Prostate gland (tissue), 2 donors: Measurements from ENCODE around the gene DAP. TPM values are rescaled to one million over a fixed set of nuclear protein-coding genes. Genes with fewer than 3 reads are reported as not detected.

Experiments used
- DNase-seq: peaks from one replicate; pipeline ENCODE4 v3.0.0-alpha.2; 2019; ENCODE audit warnings: low spot score
- H3K27ac ChIP-seq, 2 donors: fragments of 200-600 bp; sonication (generic); 2 replicates each; pipeline ENCODE4 v1.5.1; 2017 to 2019
- H3K27me3 ChIP-seq: fragments of 200-600 bp; sonication (generic); replicated peaks from 2 replicates; pipeline ENCODE4 v1.5.1; 2019; ENCODE audit not compliant: insufficient read depth
- H3K36me3 ChIP-seq, 2 donors: fragments of 200-600 bp; sonication (generic); 1 replicate in 1 of 2; 2 replicates in 1 of 2; pipeline versions ENCODE4 v1.5.1 to v1.8.1; 2017 to 2019
- H3K4me1 ChIP-seq: fragments of 200-600 bp; sonication (generic); replicated peaks from 2 replicates; pipeline ENCODE4 v1.5.1; 2019
- H3K4me3 ChIP-seq, 2 donors: fragments of 200-600 bp; sonication (generic); 2 replicates each; pipeline ENCODE4 v1.5.1; 2017 to 2019
- H3K9me3 ChIP-seq: fragments of 200-600 bp; sonication (generic); 2 replicates; pipeline ENCODE4 v1.5.1; 2017
- POLR2A ChIP-seq: fragments of 450-650 bp; IDR thresholded peaks from one replicate; pipeline ENCODE4 v1.6.1; 2016; ENCODE audit warnings: antibody characterized with exemption, mild to moderate bottlenecking
- POLR2AphosphoS5 ChIP-seq: sonication (generic); formaldehyde crosslinking; IDR thresholded peaks from one replicate; pipeline ENCODE4 v1.6.1; 2017; ENCODE audit warnings: antibody characterized with exemption
- WGBS: methylation state at CpG from one replicate; pipeline ENCODE4 v1.1.5; 2018; 5-methylcytosine and 5-hydroxymethylcytosine counted together
- intact Hi-C: fragments of 100-400 bp; cut with DNase I; formaldehyde crosslinking; loops from one replicate; pipeline ENCODE4 v1.14.2; 2022
- total RNA-seq, 2 donors: library from RNA; depleted of rRNA; stranded (reverse); fragments of >200 nt; gene quantifications; one replicate each; pipeline ENCODE4 v1.1.0, GENCODE V29; 2016
- TF ChIP-seq, protein P1 (sequence below), 4 experiments: fragments of 200-600 bp in 2 of 4; fragments of 450-650 bp in 2 of 4; sonication (generic) in 2 of 4; IDR thresholded peaks; 1 replicate in 3 of 4; 2 replicates in 1 of 4; pipeline ENCODE4 v1.5.1; 2016 to 2019; ENCODE audit warnings: antibody characterized with exemption in 4 of 4, mild to moderate bottlenecking in 2 of 4, moderate library complexity in 2 of 4

Gene DAP
- total RNA-seq, 2 donors from 2014 or later: 86.2 to 111 TPM

DNA sequence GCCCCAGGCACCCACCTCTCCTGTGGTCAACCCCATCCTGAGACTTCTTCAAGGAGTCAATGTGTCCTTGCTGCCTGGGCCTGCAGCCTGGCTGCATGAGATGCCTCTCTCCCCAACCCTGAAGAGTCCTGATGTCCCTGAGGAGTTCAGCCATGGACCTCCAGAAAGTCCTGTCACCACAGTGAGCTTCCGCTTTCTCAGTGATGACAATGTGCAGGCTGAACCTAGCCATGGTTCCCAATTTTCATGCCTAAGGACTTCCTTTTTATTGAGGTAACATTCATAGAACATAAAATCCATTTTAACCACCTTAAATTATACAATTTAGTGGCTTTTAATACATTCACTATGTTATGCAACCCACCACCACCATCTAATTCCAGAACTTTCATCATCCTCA is 29.1 kb downstream of the DAP start:
- Histone ChIP-seq H3K4me1 (peaks cover 4% of the 10 kb centered on the region), H3K4me3 (no peak overlapping the region), H3K36me3 (no peaks in the 10 kb centered on the region), H3K27me3 (no peaks in the 10 kb centered on the region), H3K9me3 (no peaks in the 10 kb centered on the region), H3K27ac (no peak overlapping the region)
- DNase-seq: no peak
- TF ChIP-seq, protein P1, sequence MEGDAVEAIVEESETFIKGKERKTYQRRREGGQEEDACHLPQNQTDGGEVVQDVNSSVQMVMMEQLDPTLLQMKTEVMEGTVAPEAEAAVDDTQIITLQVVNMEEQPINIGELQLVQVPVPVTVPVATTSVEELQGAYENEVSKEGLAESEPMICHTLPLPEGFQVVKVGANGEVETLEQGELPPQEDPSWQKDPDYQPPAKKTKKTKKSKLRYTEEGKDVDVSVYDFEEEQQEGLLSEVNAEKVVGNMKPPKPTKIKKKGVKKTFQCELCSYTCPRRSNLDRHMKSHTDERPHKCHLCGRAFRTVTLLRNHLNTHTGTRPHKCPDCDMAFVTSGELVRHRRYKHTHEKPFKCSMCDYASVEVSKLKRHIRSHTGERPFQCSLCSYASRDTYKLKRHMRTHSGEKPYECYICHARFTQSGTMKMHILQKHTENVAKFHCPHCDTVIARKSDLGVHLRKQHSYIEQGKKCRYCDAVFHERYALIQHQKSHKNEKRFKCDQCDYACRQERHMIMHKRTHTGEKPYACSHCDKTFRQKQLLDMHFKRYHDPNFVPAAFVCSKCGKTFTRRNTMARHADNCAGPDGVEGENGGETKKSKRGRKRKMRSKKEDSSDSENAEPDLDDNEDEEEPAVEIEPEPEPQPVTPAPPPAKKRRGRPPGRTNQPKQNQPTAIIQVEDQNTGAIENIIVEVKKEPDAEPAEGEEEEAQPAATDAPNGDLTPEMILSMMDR (IDR thresholded peaks at IDR 0.05): no peak
- TF ChIP-seq POLR2A: no peak
- no peak for TF ChIP-seq POLR2AphosphoS5
- intact Hi-C loops: no loop called here
- 80% methylated on average over 1 of the region's 1 CpG for WGBS

DNA sequence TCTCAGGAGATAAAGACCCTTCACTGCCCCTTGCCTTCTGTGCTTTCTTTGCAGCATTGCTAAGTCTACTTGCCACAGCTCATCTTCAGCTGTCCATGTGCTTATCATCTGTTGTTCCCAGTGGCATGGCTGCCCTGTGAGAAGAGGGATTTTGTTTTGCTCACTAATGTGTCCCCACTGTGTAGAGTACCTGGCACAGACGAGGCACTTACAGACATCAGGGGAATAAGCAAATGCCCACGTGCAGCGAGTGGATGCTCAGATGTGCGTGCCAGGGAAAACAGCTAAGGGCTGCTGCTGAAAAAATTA is 31.0 kb downstream of the DAP start:
- peaks cover 4% of the 10 kb centered on the region for H3K4me1 ChIP-seq
- no peaks in the 10 kb centered on the region for H3K9me3 ChIP-seq
- intact Hi-C loops: no loop called here
- TF ChIP-seq POLR2A: no peak
- TF ChIP-seq POLR2AphosphoS5: no peak
- 86% methylated on average over 4 of the region's 4 CpGs for WGBS
- no peak overlapping the region for H3K27ac ChIP-seq
- H3K36me3 ChIP-seq: no peaks in the 10 kb centered on the region
- no peak overlapping the region for H3K4me3 ChIP-seq
- no peaks in the 10 kb centered on the region for H3K27me3 ChIP-seq
- DNase-seq: no peak

GRCh38 chr5:10729320-10730042 is 31.6 kb downstream of the DAP start:
- TF ChIP-seq, protein P1 (IDR thresholded peaks at IDR 0.05): no peak
- no peak for TF ChIP-seq POLR2AphosphoS5
- TF ChIP-seq POLR2A: no peak
- H3K27me3 ChIP-seq: no peaks in the 10 kb centered on the region
- WGBS: 75% methylated on average over 9 of the region's 9 CpGs

GRCh38 chr5:10728679-10729078 is 32.4 kb downstream of the DAP start:
- no peak for DNase-seq

More at GRCh38 chr5:10729320-10730042, 31.6 kb downstream of the DAP start:
- DNase-seq: no peak
- intact Hi-C loops: no loop called here
- Histone ChIP-seq H3K4me3 (no peak overlapping the region), H3K27ac (no peak overlapping the region), H3K36me3 (no peaks in the 10 kb centered on the region), H3K9me3 (no peaks in the 10 kb centered on the region), H3K4me1 (peaks cover 4% of the 10 kb centered on the region)

DNA sequence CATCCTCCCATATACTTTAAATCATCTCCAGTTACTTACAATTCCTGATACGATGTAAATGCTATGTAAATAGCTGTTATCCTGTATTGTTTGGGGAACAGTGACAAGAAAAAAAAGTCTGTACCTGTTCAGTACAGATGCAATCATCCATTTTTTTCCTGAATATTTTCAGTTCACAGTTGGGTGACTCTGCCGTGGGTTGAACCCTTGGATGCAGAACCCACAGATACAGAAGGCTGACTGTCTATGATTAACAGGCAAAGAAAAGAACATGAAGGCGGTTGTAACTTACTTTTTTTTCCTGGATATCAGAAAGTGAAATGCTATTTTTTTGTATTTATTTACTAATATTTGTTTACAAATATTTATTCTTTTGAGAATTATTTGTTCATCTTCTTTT is 33.2 kb downstream of the DAP start:
- H3K9me3 ChIP-seq: no peaks in the 10 kb centered on the region
- H3K4me1 ChIP-seq: no peaks in the 10 kb centered on the region
- 86% methylated on average over 3 of the region's 3 CpGs for WGBS
- H3K36me3 ChIP-seq: no peaks in the 10 kb centered on the region
- H3K27ac ChIP-seq: no peak overlapping the region
- intact Hi-C loops: no loop called here
- no peaks in the 10 kb centered on the region for H3K27me3 ChIP-seq
- TF ChIP-seq, protein P1 (IDR thresholded peaks at IDR 0.05): no peak
- no peak for DNase-seq
- H3K4me3 ChIP-seq: no peak overlapping the region

More at GRCh38 chr5:10728679-10729078, 32.4 kb downstream of the DAP start:
- intact Hi-C loops: no loop called here
- Histone ChIP-seq H3K4me3 (no peak overlapping the region), H3K36me3 (no peaks in the 10 kb centered on the region), H3K27ac (no peak overlapping the region), H3K9me3 (no peaks in the 10 kb centered on the region), H3K27me3 (no peaks in the 10 kb centered on the region), H3K4me1 (no peaks in the 10 kb centered on the region)
- 98% methylated on average over 6 of the region's 6 CpGs for WGBS
- TF ChIP-seq POLR2AphosphoS5 (no peak), POLR2A (no peak)
- TF ChIP-seq, protein P1 (IDR thresholded peaks at IDR 0.05): no peak
